H9 (cell line): Measurements from ENCODE around the gene PPM1H. TPM values are rescaled to one million over a fixed set of nuclear protein-coding genes. Genes with fewer than 3 reads are reported as not detected.
A peak's percentile ranks its signal among the peaks of the same experiment; 100 is the strongest.

Source experiments
- DNase-seq: peaks from one replicate; pipeline ENCODE4 v3.0.0-alpha.2; 2017
- H2AFZ ChIP-seq: one replicate; pipeline ENCODE4 v1.6.1; 2013; ENCODE audit warnings: mild to moderate bottlenecking, low read length, control low read depth, moderate library complexity
- H2AK5ac ChIP-seq: 2 replicates; pipeline ENCODE4 v1.6.1; 2013; ENCODE audit warnings: low read length, control low read depth, mixed read lengths; ENCODE audit not compliant: insufficient read length
- H2BK120ac ChIP-seq: one replicate; pipeline ENCODE4 v1.6.1; 2013; ENCODE audit warnings: low read depth, mild to moderate bottlenecking, low read length, control low read depth, inconsistent platforms; ENCODE audit not compliant: poor library complexity, severe bottlenecking
- H2BK12ac ChIP-seq: 2 replicates; pipeline ENCODE4 v1.6.1; 2013; ENCODE audit warnings: low read length, control low read depth, mixed read lengths, low read depth; ENCODE audit not compliant: insufficient read length
- H2BK15ac ChIP-seq: 2 replicates; pipeline ENCODE4 v1.6.1; 2013; ENCODE audit warnings: low read depth, low read length, control low read depth
- H2BK20ac ChIP-seq: one replicate; pipeline ENCODE4 v1.6.1; 2013; ENCODE audit warnings: low read depth, mild to moderate bottlenecking, low read length, control low read depth, inconsistent platforms; ENCODE audit not compliant: poor library complexity, severe bottlenecking
- H2BK5ac ChIP-seq: 2 replicates; pipeline ENCODE4 v1.6.1; 2013; ENCODE audit warnings: low read length, control low read depth, mixed read lengths; ENCODE audit not compliant: insufficient read length
- H3K14ac ChIP-seq: 2 replicates; pipeline ENCODE4 v1.6.1; 2013; ENCODE audit warnings: low read length, control low read depth; ENCODE audit not compliant: insufficient read depth
- H3K18ac ChIP-seq: 2 replicates; pipeline ENCODE4 v1.6.1; 2013; ENCODE audit warnings: low read depth, mild to moderate bottlenecking, mixed read lengths, low read length, control low read depth; ENCODE audit not compliant: insufficient read length
- H3K23ac ChIP-seq: 2 replicates; pipeline ENCODE4 v1.6.1; 2013; ENCODE audit warnings: low read length, control low read depth, mixed read lengths, low read depth; ENCODE audit not compliant: insufficient read length
- H3K23me2 ChIP-seq: 2 replicates; pipeline ENCODE4 v1.6.1; 2013; ENCODE audit warnings: low read depth, mild to moderate bottlenecking, mixed read lengths, low read length, control low read depth; ENCODE audit not compliant: insufficient read length, poor library complexity, severe bottlenecking
- H3K27ac ChIP-seq: 2 replicates; pipeline ENCODE4 v1.5.1; 2013; ENCODE audit warnings: low read length, control low read depth, mixed read lengths, low read depth; ENCODE audit not compliant: insufficient read length
- H3K27me3 ChIP-seq: 2 replicates; pipeline ENCODE4 v1.6.1; 2013; ENCODE audit warnings: low read length, control low read depth, inconsistent platforms; ENCODE audit not compliant: insufficient read depth
- H3K4ac ChIP-seq: 2 replicates; pipeline ENCODE4 v1.6.1; 2013; ENCODE audit warnings: low read depth, mild to moderate bottlenecking, control low read depth, inconsistent platforms, low read length, moderate library complexity
- H3K4me1 ChIP-seq: 2 replicates; pipeline ENCODE4 v1.6.1; 2013; ENCODE audit warnings: low read length, control low read depth, inconsistent platforms; ENCODE audit not compliant: insufficient read depth
- H3K4me2 ChIP-seq: 2 replicates; pipeline ENCODE4 v1.6.1; 2013; ENCODE audit warnings: low read length, control low read depth, mixed read lengths; ENCODE audit not compliant: insufficient read length, insufficient read depth
- H3K56ac ChIP-seq: 2 replicates; pipeline ENCODE4 v1.6.1; 2013; ENCODE audit warnings: low read depth, mild to moderate bottlenecking, mixed read lengths, low read length, control low read depth; ENCODE audit not compliant: insufficient read length
- H3K79me1 ChIP-seq: 2 replicates; pipeline ENCODE4 v1.6.1; 2013; ENCODE audit warnings: low read depth, mild to moderate bottlenecking, moderate library complexity, low read length, control low read depth, inconsistent platforms; ENCODE audit not compliant: insufficient read depth, poor library complexity, severe bottlenecking
- H3K79me2 ChIP-seq: 2 replicates; pipeline ENCODE4 v1.6.1; 2013; ENCODE audit warnings: low read length, control low read depth, inconsistent platforms; ENCODE audit not compliant: insufficient read depth
- H3K9ac ChIP-seq: 2 replicates; pipeline ENCODE4 v1.6.1; 2013; ENCODE audit warnings: low read length, control low read depth, mixed read lengths; ENCODE audit not compliant: insufficient read length; ENCODE audit errors: extremely low read depth
- H3K9me3 ChIP-seq: one replicate; pipeline ENCODE4 v1.6.1; 2013; ENCODE audit warnings: low read depth, low read length, inconsistent platforms; ENCODE audit not compliant: control insufficient read depth
- H3T11ph ChIP-seq: one replicate; pipeline ENCODE4 v1.6.1; 2013; ENCODE audit warnings: mild to moderate bottlenecking, low read length, control low read depth, inconsistent platforms
- H4K20me1 ChIP-seq: one replicate; pipeline ENCODE4 v1.6.1; 2013; ENCODE audit not compliant: control insufficient read depth, insufficient read length, insufficient read depth
- H4K5ac ChIP-seq: 2 replicates; pipeline ENCODE4 v1.6.1; 2013; ENCODE audit warnings: low read depth, mild to moderate bottlenecking, mixed read lengths, low read length, control low read depth; ENCODE audit not compliant: insufficient read length
- H4K8ac ChIP-seq: replicated peaks from 2 replicates; pipeline ENCODE4 v1.6.1; 2013; ENCODE audit warnings: low read length, control low read depth, mixed read lengths, low read depth; ENCODE audit not compliant: insufficient read length
- H4K91ac ChIP-seq: 2 replicates; pipeline ENCODE4 v1.6.1; 2013; ENCODE audit warnings: low read depth, mild to moderate bottlenecking, moderate library complexity, mixed read lengths, low read length, control low read depth; ENCODE audit not compliant: insufficient read length
- H3K27ac Mint-ChIP-seq, 3 experiments: 2 replicates in 2 of 3; 3 replicates in 1 of 3; pipeline ENCODE4 v1.8.0; 2020 to 2021; ENCODE audit warnings: mixed read lengths in 3 of 3, mild to moderate bottlenecking in 1 of 3, moderate library complexity in 1 of 3
- H3K27me3 Mint-ChIP-seq: 2 replicates; pipeline ENCODE4 v1.8.0; 2021; ENCODE audit warnings: low read depth, mild to moderate bottlenecking, moderate library complexity, mixed read lengths
- H3K36me3 Mint-ChIP-seq, 3 experiments: 2 replicates in 2 of 3; 3 replicates in 1 of 3; pipeline ENCODE4 v1.8.0; 2020 to 2021; ENCODE audit warnings: low read depth in 3 of 3, mixed read lengths in 3 of 3; ENCODE audit not compliant: insufficient read depth in 1 of 3
- H3K4me1 Mint-ChIP-seq, 2 experiments: 2 replicates each; pipeline ENCODE4 v1.8.0; 2020; ENCODE audit warnings: mixed read lengths in 2 of 2
- H3K4me3 Mint-ChIP-seq, 2 experiments: 2 replicates in 1 of 2; 3 replicates in 1 of 2; pipeline ENCODE4 v1.8.0; 2020 to 2021; ENCODE audit warnings: mild to moderate bottlenecking in 2 of 2, mixed read lengths in 2 of 2, moderate library complexity in 1 of 2
- H3K9me3 Mint-ChIP-seq, 2 experiments: 2 replicates in 1 of 2; 3 replicates in 1 of 2; pipeline ENCODE4 v1.8.0; 2020; ENCODE audit warnings: mild to moderate bottlenecking in 2 of 2, mixed read lengths in 2 of 2, moderate library complexity in 1 of 2
- CTCF ChIP-seq: fragments of 200-600 bp; sonication (generic); conservative IDR thresholded peaks from 3 replicates; pipeline ENCODE4 v1.8.0; 2021; ENCODE audit warnings: antibody characterized with exemption, mild to moderate bottlenecking
- WGBS: extraction: QIAGEN DNeasy Blood & Tissue Kit; methylation state at CpG from one replicate; pipeline ENCODE4 v1.1.7; 2013; ENCODE audit warnings: missing lambda C conversion rate, low lambda C conversion rate, mixed read lengths; ENCODE audit not compliant: insufficient read length; ENCODE audit errors: extremely low coverage; 5-methylcytosine and 5-hydroxymethylcytosine counted together
- total RNA-seq: library from RNA; stranded (reverse); gene quantifications from 2 replicates; pipeline ENCODE4 v1.2.1, GENCODE V29; 2021

The PPM1H gene
- total RNA-seq, 1 experiment from 2014 or later = 22.1 TPM

GRCh38 chr12:62720661-62721330, 214.2 kb downstream of the PPM1H start:
- Histone ChIP-seq H3K9me3 (no peaks in the 10 kb centered on the region), H4K91ac (no peak overlapping the region), H2BK5ac (no peak overlapping the region), H2BK15ac (no peak overlapping the region), H3K27me3 (no peaks in the 10 kb centered on the region), H3K23me2 (no peaks in the 10 kb centered on the region), H3K56ac (no peak overlapping the region), H3K4me2 (no peak overlapping the region), H3K18ac (no peak overlapping the region), H3K23ac (no peak overlapping the region), H3K14ac (no peak overlapping the region), H3K27ac (no peak overlapping the region), H4K5ac (no peak overlapping the region), H2BK20ac (no peak overlapping the region), H4K20me1 (no peaks in the 10 kb centered on the region), H3T11ph (no peak overlapping the region), H2AFZ (no peak overlapping the region), H4K8ac (no peak overlapping the region), H2BK12ac (no peak overlapping the region), H3K4me1 (peaks cover 11% of the 10 kb centered on the region; the same call in 1 of the 2 replicates), H3K79me2 (no peaks in the 10 kb centered on the region), H3K79me1 (no peaks in the 10 kb centered on the region), H2BK120ac (no peak overlapping the region), H3K9ac (no peak overlapping the region), H3K4ac (no peak overlapping the region), H2AK5ac (no peak overlapping the region)
- Mint-ChIP-seq H3K27ac (peak overlapping the region in 1 of 3 experiments; percentile 1; a peak in 1 of 7 replicates), H3K9me3 (no peaks in the 10 kb centered on the region), H3K36me3 (peaks cover 0 to 7% (median 0%) of the 10 kb centered on the region in 3 experiments; a peak in 4 of 7 replicates), H3K4me3 (no peak overlapping the region), H3K27me3 (no peaks in the 10 kb centered on the region), H3K4me1 (peaks cover 48 to 53% of the 10 kb centered on the region in 2 experiments)
- WGBS = no CpG with 5 or more reads among the region's 8 CpGs
- TF ChIP-seq CTCF = no peak
- DNase-seq = no peak
